ENCODE measurements around the gene CDKL2.
"Not testable (repeated sequence)": the region's sequence is repeated elsewhere in the genome, so short reads cannot be mapped to it uniquely, and the experiment has no call there.

CDKL2 gene

GRCh38 chr4:75630174-75630936 is at the start of gene CDKL2:
Gene CDKL2 (minus strand): TSS chr4:75630528. CDS start chr4:75625988, 4,540 bp downstream.
- no peak for DNase-seq

- no peak for DNase-seq
These were observed 48.6 kb upstream of the CDKL2 start for GRCh38 chr4:75678965-75679364.

DNA sequence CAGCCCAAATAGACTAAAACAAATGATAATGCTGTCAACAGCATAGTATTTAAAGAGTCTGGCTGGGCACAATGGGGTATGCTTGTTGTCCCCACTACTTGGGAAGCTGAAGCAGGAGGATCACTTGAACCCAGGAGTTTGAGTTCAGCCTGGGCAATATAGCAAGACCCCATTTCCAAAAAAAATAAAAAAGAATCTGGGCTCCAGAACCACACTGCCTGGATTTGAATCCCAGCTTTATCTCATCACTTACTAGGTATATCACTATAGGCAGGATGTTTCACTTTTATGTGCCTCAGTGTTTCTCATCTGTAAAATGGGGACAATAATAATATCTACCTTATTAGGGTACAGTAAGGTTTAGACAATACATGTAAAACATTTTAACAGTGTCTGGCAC is 48.1 kb upstream of the CDKL2 start:
- DNase-seq, result no peak

DNA sequence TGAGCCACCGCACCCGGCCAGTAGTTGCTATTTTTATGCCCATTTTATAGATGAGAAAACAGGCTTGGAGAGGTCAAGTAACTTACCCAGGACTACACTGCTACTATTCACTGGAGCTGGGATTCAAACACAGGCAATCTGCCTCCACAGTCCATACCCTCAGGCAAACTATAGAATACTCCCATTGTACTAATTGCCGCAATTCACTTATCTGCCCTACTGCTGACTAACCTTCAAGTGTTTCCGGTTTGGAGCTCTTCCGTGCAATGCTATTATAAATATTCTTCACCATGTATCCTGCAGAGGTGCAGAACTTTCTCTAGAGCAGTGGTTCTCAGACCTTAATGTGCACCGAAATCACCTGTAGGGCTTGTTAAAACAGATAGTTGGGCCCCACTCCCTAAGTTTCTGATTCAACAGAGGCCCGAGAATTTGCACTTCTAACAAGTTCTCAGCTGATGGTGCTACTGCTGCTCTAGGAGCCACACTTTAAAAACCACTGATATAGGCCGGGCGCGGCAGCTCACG is 44.7 kb upstream of the CDKL2 start:
- no peak for DNase-seq

DNA sequence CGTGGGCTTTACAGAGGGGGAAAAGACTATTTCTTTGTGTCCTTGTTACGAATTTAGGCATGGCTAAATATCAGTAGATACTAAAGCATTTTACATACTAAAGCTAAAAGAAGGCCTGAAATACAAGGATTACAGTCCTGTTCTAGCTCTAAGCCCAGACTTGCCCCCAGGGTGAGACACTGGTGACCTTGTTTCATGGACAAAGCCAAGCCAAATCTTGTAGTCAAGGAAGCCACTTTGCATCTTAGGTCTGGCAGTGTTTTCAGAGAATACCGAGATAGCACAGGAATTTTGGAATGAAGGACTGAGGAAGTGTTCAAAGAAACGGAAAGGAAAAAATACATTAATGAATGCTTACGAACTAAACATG is 43.6 kb upstream of the CDKL2 start:
- DNase-seq, result no peak

- peak; percentile 86 for DNase-seq
These were observed 43.0 kb upstream of the CDKL2 start, which contains the start of gene G3BP2 for GRCh38 chr4:75673027-75673958. Gene G3BP2 (minus strand): TSS chr4:75673411. CDS start chr4:75662025, 11,386 bp downstream.

DNA sequence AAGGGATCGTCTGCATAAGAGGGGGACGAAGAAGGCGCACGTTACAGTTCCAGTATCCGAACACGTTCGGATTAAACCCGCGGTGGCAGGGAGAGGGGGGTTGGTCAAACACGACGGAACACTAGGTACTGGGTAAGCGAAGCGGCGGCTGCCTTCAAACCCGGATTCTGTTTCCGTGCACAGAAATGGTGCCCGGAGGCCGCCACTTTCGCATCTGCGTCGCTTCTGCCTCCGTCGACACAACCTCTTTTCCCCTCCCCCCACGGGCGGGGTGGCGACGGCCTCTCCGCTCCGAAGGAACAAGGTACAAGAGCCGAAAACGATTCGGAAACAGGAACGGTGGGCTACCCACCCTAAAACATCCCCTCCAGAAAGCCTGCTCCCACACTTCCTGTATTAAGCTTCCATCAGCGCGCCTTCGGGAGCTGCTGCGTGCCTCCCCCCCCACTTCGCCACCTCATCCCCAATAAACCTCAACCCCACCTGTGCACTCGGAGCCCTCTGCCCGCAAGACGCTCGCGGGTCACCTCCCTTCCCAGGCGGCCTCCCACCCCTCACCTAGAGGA is 42.2 kb upstream of the CDKL2 start:
- DNase-seq, result no peak

- no peak for DNase-seq
These were observed 41.6 kb upstream of the CDKL2 start for GRCh38 chr4:75671802-75672421.

DNA sequence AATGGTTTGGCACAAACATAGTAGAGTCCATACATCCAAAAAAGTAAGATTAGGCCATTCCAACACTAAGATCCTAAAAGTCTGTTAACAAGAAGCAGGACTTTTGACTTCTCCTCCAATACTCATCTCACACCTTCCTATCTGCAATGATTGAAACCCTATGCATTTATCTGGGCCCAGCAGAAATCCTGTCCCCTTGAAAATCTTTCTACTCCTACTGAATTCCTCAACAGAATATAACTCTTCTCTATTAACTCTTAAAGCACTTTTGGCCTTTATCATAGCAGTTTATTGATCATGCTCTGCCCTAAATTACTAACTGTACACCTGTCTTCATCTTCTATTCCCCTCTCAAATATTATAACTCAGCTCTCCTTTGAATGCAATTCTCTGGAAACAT is 38.3 kb upstream of the CDKL2 start:
- DNase-seq, result no peak

- not testable (repeated sequence) for DNase-seq
These were observed 37.3 kb upstream of the CDKL2 start for GRCh38 chr4:75667636-75668035.

GRCh38 chr4:75666299-75666698 is 36.0 kb upstream of the CDKL2 start:
- DNase-seq, result no peak

- DNase-seq, result not testable (repeated sequence)
These were observed 34.3 kb upstream of the CDKL2 start for GRCh38 chr4:75664604-75665003.

GRCh38 chr4:75662626-75663025 is 32.3 kb upstream of the CDKL2 start:
- no peak for DNase-seq

- no peak for DNase-seq
These were observed 30.2 kb upstream of the CDKL2 start for GRCh38 chr4:75660491-75660890.

DNA sequence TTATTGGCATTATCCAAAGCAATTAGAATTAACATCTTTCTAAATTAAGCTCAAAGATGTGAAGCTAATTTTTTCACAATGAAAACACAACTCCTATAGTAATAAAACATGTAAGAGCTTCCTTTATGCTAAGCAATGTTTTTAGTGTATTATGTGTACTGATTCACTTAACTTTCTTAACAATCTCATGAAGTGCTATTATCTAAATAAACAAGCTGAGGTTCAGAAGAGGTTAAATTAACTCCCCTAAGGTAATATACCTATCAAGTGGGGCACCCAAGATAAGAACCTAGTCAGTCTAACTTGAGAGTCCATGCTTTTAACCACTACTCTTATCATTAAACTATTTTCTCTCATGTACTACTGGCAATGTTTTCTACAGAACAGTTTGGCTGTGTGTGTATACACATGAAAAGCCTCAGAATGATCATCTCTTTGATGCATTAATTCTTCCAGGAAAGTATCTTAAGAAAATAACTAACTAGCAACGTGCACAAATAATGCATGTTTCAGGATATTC is 29.2 kb upstream of the CDKL2 start:
- no peak for DNase-seq

- no peak for DNase-seq
These were observed 28.5 kb upstream of the CDKL2 start for GRCh38 chr4:75658876-75659275.

GRCh38 chr4:75655562-75655961 is 25.2 kb upstream of the CDKL2 start:
- DNase-seq, result no peak

GRCh38 chr4:75654905-75655304 is 24.6 kb upstream of the CDKL2 start:
- no peak for DNase-seq

GRCh38 chr4:75653845-75654503 is 23.6 kb upstream of the CDKL2 start:
- no peak for DNase-seq

DNA sequence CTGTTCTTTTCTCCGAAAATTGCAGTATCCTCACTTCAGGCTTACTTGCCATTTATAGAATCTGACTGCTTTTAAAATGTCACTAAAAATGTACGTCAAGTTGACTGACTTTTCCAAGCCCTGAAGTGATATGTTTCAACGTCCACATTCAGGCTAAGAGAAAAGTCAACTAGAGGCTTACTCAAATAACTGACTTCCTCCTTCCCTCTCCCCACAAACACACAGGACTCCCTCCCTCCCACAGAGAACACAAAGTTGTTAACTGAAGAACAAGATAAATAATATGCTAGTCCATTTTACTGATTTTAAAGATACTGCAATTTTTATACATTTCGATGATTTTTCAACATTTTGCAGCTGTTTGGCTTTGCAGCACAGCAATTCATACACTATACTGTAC is 13.8 kb upstream of the CDKL2 start:
- no peak for DNase-seq

- no peak for DNase-seq
These were observed 13.3 kb upstream of the CDKL2 start for GRCh38 chr4:75643651-75644050.

DNA sequence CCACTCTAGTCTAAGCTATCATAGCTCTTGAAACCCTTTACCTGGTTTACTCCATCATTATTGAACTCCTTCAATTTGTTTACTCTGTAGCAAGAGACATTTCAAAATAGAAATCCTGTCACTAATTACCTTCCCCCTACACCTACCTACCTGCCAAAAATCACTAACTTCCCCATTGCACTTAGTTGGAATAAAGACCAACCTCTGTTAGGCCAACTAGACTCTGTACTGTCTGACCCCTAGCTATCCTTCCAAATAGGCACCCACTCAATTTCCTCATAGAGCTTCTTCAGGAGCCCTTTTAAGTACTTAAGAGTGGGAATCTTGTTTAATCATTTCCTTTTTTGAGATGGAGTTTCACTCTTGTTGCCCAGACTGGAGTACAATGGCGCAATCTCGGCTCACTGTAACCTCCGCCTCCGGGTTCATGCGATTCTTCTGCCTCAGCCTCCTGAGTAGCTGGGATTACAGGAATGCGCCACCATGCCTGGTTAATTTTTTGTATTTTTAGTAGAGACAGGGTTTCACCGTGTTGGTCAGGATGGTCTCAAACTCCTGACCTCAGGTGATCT is 8.9 kb upstream of the CDKL2 start:
- no peak for DNase-seq

Data from NCI-H1436 treated with DMSO at 0.1 percent for 48 hours (cell line).